HG03575 (cell line): ENCODE results near the gene CDPF1.
"Not testable (repeated sequence)": the region's sequence is repeated elsewhere in the genome, so short reads cannot be mapped to it uniquely, and the experiment has no call there.

Experiments used
- ATAC-seq: cut with Tn5 transposase; IDR thresholded peaks from one replicate; pipeline ENCODE4 v1.9.1; 2021; ENCODE audit not compliant: unreplicated experiment, insufficient number of reproducible peaks, low FRiP score; ENCODE audit errors: extremely low read depth

The CDPF1 gene

DNA sequence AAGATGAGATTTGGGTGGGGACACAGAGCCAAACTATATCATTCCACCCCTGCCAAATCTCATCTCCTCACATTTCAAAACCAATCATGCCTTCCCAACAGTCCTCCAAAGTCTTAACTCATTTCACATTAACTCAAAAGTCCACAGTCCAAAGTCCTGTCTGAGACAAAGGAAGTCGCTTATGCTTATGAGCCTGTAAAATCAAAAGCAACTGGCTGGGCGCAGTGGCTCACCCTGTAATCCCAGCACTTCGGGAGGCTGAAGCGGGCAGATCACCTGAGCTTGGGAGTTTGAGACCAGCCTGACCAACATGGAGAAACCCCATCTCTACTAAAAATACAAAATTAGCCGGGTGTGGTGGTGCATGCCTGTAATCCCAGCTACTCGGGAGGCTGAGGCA, 14.4 kb upstream of the CDPF1 start:
- not testable (repeated sequence) for ATAC-seq

- ATAC-seq: no peak
These were observed 13.1 kb upstream of the CDPF1 start, which contains the start of gene PKDREJ for GRCh38 chr22:46263216-46263590. Gene PKDREJ, minus strand, starts transcription at chr22:46263343. Its CDS starts 21 bp downstream, at chr22:46263322.

DNA sequence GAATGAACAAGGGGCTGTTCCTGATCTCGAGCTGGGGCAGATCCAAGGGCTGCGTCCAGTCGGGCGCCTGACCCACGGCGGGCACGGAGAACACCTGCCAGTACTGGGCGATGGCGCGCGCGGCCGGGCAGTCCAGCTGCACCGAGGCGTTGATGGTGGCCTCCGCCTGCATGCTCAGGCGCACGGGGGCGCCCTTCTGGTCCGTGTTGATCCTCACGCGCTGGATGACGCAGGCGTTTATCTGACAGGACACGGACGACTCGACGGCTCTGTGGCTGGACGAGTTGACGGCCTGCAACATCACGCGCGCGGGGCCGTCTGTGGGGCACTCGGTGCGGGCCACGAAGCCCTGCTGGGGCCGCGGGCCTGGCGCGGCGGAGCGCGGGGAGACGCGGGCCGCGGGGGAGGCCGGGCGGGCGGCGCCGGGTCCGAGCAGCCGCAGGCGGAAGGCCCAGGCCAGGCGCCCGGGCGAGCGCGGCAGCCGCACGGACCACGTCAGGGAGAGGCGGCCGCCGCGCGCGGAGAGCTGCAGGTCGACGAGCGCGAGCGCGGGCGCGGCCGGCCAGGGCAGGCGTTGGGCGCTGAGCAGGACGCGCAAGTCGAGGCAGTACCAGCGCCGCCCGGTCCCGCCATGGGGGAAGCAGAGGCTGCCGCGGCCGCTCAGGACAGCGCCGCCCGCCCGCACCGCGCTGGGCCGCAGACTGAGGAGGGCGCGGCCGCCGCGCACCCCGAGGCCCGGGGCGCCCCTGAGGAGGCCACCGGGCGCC, 12.5 kb upstream of the CDPF1 start:
- no peak for ATAC-seq

DNA sequence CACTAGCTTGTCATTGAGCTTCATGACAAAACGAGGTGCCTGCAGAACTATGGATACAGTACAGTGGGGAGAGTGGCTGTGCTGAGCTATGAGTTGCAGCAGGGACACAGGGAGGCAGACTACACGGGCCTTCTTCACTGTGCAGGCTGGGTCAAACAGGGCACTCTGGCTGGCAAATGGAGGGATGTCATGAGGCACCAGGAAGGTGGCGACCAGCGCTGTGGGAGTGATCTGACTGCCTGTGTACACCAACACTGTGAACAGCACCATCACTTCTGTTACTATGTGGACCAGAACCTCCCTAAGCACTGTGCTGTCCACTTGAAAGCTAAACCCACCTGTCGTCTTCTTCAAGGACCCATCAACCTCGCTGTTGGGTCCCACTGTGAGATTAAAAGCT, 9.9 kb upstream of the CDPF1 start:
- no peak for ATAC-seq

DNA sequence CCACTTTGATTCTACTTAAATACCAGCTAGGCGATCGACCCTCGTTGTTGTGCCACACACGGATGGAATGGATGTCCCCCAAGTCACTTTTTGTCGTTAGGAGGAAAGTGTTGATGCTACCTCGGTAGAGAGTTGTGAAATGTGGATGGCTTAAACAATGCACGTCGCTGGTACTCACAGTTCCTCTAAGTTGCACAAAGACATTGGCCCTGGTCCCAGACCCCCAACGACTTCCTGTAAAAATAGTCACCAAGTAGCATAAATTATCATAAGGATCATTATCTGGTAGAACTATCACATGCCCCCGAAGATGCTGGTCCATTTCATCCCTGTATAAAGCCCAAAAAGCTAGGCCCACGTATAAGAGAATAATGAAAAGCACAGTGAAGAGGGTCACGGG, 9.3 kb upstream of the CDPF1 start:
- ATAC-seq: no peak

DNA sequence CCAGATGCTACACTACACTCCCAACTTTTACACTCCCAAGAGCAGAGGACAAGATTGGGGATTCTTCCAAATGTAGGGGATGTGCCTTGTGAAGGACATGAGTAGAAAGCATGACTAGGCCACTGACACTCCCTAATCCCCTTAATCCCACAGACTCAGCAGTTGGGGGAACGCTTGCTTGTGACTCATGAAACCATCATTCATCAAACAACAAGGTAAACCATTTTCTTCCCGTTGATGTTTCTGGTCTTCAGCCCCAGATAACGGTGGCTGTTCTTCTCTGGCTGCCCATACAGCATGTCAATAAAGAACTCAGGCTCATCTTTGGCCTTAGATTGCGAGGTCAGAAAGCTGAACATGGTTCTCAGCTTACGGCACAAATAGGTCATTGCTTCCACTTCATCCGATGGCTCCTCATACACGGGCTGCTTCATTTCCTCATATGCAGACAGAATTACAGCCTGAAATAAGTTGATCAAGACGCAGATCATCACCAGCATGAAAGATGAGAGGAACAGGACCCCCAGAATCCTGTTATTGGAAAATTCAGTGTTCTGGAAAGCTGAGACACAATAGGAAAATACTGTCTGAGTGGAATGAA, 6.4 kb upstream of the CDPF1 start:
- ATAC-seq: no peak

- no peak for ATAC-seq
These were observed 1.8 kb upstream of the CDPF1 start for GRCh38 chr22:46251816-46252380.

DNA sequence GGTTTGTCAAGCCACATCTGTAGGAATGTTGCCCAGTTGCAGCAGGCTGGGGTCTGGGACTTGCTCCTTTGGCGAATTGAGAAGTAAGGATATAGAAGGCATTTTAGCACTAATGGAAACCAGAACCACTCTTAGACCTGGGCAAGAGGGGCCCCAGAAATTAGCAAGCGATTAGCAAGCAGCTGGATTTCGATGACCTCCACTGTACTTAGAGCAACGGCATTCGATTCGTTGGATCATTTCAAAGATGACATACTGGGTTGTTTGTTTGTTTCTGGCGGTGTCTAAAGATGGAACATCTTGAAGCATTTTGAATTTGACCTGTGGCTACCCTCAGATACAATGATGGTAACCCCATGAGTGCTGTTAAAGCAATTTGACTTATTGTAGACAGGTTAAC, 1.2 kb upstream of the CDPF1 start:
- ATAC-seq: no peak

- no peak for ATAC-seq
These were observed 661 bp upstream of the CDPF1 start for GRCh38 chr22:46250783-46251125.

- ATAC-seq: no peak
These were observed 2.6 kb downstream of the CDPF1 start for GRCh38 chr22:46247443-46247975.

DNA sequence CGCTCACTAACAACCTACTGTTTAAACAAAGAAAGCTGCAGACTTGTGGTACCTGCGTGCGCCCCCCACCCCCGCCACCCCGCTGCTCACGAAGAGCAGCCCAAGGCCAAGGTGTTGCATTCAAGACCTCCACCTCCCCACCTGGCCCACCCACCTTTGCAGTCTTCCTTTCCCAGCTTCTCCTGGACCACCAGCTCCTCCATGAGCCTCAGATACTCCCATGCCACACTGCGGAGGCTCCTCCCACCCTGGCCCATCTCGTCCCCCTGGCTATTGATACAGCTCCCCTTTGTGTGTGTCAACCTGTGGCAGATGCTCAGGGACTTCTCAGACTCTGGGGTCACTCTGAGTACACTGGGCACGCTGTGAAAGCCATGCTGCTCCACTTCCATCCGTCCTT, 3.9 kb downstream of the CDPF1 start:
- no peak for ATAC-seq

DNA sequence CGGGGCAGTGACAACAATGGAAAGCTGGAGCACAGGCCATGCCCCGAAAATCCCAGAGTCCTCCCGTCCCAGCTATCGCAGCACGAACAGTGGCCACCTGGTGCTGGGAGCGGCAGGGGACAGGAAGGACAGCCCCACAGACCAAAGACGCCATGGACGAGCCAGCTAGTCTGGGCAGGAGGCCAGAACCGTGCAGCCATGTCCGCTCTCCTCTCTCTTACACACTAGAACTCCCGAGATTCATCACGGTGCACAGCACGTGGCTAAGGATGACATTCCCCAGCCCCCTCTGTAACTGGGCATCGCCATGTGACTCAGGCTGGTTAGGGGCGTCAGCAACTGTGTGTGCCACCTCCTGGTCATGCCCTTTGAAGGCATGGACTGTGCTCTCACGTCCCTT, 4.6 kb downstream of the CDPF1 start:
- ATAC-seq: no peak

DNA sequence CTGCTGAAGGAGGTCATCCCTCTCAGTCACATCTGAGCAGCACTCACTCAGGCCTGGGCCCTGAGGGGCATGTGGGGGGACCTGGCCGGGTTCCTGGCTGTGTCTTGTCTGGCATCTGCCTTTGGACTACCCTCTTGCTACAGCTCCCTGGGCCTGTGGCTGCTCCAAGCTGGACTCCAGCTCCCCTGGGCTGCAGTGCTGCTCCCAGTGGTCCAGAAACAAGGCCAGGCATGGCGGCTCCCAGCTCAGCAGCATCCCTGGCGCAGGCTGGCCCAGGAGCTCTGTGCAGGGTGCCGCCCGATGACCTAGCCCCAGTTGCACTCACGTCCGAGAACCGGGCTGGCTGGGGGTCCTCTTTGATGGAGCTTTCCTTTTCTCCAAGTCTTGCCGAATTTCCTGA, 5.3 kb downstream of the CDPF1 start:
- ATAC-seq: no peak

- no peak for ATAC-seq
These were observed 8.0 kb downstream of the CDPF1 start for GRCh38 chr22:46242076-46242475.

DNA sequence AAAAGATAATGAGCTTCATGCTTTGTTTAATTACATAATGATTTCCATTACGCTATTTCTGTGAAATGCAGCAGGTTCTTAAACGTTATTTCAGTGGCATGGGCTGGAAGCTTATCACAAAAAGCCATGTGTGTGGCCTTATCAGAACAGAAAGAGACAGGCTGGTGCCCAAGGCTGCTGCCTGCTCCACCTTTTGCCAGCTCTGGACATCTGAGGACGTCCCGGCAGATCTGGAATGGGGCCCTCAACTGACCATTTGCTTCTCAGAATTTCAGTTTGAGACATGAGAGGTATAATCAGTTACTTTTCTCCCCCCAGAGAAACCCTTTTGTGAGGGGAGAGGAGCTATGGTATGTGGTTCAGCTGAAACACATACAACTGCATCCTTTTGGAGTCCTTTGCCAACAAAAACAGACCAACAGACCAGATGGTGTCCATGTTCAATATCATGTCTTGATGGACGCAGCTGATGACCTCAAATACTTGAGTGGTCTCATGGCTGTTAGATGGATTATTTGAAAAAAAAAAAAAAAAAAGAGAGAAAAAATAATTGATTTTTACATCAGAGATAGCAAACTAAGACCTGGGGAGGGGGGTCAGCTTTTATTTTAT, 8.6 kb downstream of the CDPF1 start:
- no peak for ATAC-seq

- ATAC-seq: no peak
These were observed 9.2 kb downstream of the CDPF1 start for GRCh38 chr22:46240907-46241306.

- no peak for ATAC-seq
These were observed 9.6 kb downstream of the CDPF1 start for GRCh38 chr22:46240506-46240905.

GRCh38 chr22:46240073-46240472, 10.0 kb downstream of the CDPF1 start:
- ATAC-seq: no peak

DNA sequence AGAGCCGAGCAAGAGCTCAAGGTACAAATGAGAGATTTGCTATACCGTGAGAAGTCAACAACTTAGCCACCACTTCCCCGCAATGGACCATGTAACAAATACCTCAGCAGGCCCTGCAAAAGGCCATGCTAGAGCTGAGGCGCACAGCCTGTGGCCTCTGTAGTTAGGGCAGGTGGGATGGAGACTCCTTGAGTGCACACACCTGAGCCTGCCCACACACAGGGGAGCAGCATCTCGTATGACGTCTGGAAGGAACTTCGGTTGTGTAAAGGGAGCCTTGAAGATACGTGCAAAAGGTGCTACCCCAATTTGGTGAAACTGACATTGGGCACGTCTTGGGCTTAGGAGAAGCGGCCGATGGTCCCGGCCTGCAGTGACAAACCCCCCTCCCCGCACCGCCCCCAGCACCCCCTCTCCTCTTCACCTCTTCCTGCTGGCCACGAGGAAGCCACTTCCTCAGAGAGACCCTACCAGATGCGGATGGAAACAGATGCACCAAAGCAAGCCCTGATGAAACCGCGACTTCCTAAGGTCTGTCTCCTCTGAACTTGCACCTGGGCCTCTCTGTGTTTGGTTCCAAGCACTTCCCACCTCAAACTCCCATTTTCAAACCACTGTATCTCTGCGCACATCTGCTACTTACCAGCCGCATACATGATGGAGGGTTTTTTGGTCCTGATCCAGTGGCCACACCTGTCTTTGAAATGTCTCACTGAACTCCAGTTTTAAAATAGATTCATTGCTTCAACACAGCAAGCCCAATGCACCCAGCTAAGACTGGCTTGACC, 10.6 kb downstream of the CDPF1 start:
- ATAC-seq: no peak
